Breast epithelium (tissue), 3 donors: ENCODE measurements around the gene SUCLG2.

Source experiments
- CTCF ChIP-seq, 3 donors: fragments of 450-650 bp; IDR thresholded peaks; one replicate each; pipeline ENCODE4 v1.5.1; 2016 to 2017; ENCODE audit warnings: antibody characterized with exemption in 3 of 3, mild to moderate bottlenecking in 3 of 3, moderate library complexity in 3 of 3
- POLR2A ChIP-seq: fragments of 450-650 bp; IDR thresholded peaks from one replicate; pipeline ENCODE4 v1.6.1; 2016; ENCODE audit warnings: antibody characterized with exemption, mild to moderate bottlenecking, moderate library complexity
- POLR2AphosphoS5 ChIP-seq, 3 donors: sonication (generic); formaldehyde crosslinking; IDR thresholded peaks; one replicate each; pipeline ENCODE4 v1.6.1; 2017; ENCODE audit warnings: antibody characterized with exemption in 3 of 3

GRCh38 chr3:67382536-67382935, 271.9 kb downstream of the SUCLG2 start:
- TF ChIP-seq CTCF (IDR thresholded peaks at IDR 0.05) (no peak), POLR2AphosphoS5 (IDR thresholded peaks at IDR 0.05) (no peak), POLR2A (no peak)
